Measurements from ENCODE around the gene C1orf210. TPM values are rescaled to one million over a fixed set of nuclear protein-coding genes. Genes with fewer than 3 reads are reported as not detected.

The C1orf210 gene
- total RNA-seq, 1 experiment from 2014 or later, result 16.8 TPM

GRCh38 chr1:43311521-43311920, 26.1 kb upstream of the C1orf210 start:
- H3K27ac Mint-ChIP-seq (ENCODE audit: unreplicated experiment), result no peak overlapping the region
- TF ChIP-seq CTCF (IDR thresholded peaks at IDR 0.05; ENCODE audit: unreplicated experiment), result no peak
- no peak for DNase-seq
- CTCF ChIA-PET, result interaction anchor here (0.7 kb wide), 1 partner anchor 362 kb away, joined by 3 read pairs; no protein-coding TSS in a partner anchor
- intact Hi-C loops (cut with micrococcal nuclease; ENCODE audit: unreplicated experiment), result no loop called here
- BruUV-seq (replicated peaks), result no TSS peak
- no peaks in the 10 kb centered on the region for H3K4me1 Mint-ChIP-seq (ENCODE audit: low read depth, unreplicated experiment)
- peaks cover 5% of the 10 kb centered on the region for H3K36me3 Mint-ChIP-seq (ENCODE audit: insufficient read depth, unreplicated experiment)
- H3K4me3 Mint-ChIP-seq (ENCODE audit: low read depth, unreplicated experiment), result no peak overlapping the region
- no peaks in the 10 kb centered on the region for H3K9me3 Mint-ChIP-seq (ENCODE audit: low read depth, unreplicated experiment)
- H3K27me3 Mint-ChIP-seq (ENCODE audit: unreplicated experiment), result peaks cover 33% of the 10 kb centered on the region

- peaks cover 5% of the 10 kb centered on the region for H3K36me3 Mint-ChIP-seq (ENCODE audit: insufficient read depth, unreplicated experiment)
- no peak for DNase-seq
- no peak overlapping the region for H3K27ac Mint-ChIP-seq (ENCODE audit: unreplicated experiment)
- no peak for TF ChIP-seq CTCF (IDR thresholded peaks at IDR 0.05; ENCODE audit: unreplicated experiment)
- no peaks in the 10 kb centered on the region for H3K4me1 Mint-ChIP-seq (ENCODE audit: low read depth, unreplicated experiment)
- intact Hi-C loops (cut with micrococcal nuclease; ENCODE audit: unreplicated experiment), result no loop called here
- no peak overlapping the region for H3K4me3 Mint-ChIP-seq (ENCODE audit: low read depth, unreplicated experiment)
- H3K9me3 Mint-ChIP-seq (ENCODE audit: low read depth, unreplicated experiment), result no peaks in the 10 kb centered on the region
- CTCF ChIA-PET, result interaction anchor here (0.8 kb wide), 1 partner anchor 32 kb away, joined by 3 read pairs; no protein-coding TSS in a partner anchor
- peaks cover 45% of the 10 kb centered on the region for H3K27me3 Mint-ChIP-seq (ENCODE audit: unreplicated experiment)
- no TSS peak for BruUV-seq (replicated peaks)
Observed at GRCh38 chr1:43309405-43310025, 24.1 kb upstream of the C1orf210 start.

GRCh38 chr1:43308635-43309404, 23.4 kb upstream of the C1orf210 start:
- CTCF ChIA-PET, result no interaction called here
- no peak for TF ChIP-seq CTCF (IDR thresholded peaks at IDR 0.05; ENCODE audit: unreplicated experiment)
- no TSS peak for BruUV-seq (replicated peaks)
- no peak for DNase-seq
- Mint-ChIP-seq H3K36me3 (ENCODE audit: insufficient read depth, unreplicated experiment) (peaks cover 5% of the 10 kb centered on the region), H3K4me3 (ENCODE audit: low read depth, unreplicated experiment) (no peak overlapping the region), H3K4me1 (ENCODE audit: low read depth, unreplicated experiment) (no peaks in the 10 kb centered on the region), H3K27me3 (ENCODE audit: unreplicated experiment) (peaks cover 52% of the 10 kb centered on the region), H3K9me3 (ENCODE audit: low read depth, unreplicated experiment) (no peaks in the 10 kb centered on the region), H3K27ac (ENCODE audit: unreplicated experiment) (no peak overlapping the region)
- intact Hi-C loops (cut with micrococcal nuclease; ENCODE audit: unreplicated experiment), result no loop called here

- no TSS peak for BruUV-seq (replicated peaks)
Observed at GRCh38 chr1:43307458-43308158, 22.2 kb upstream of the C1orf210 start.

More at GRCh38 chr1:43307458-43308158, 22.2 kb upstream of the C1orf210 start:
- peaks cover 61% of the 10 kb centered on the region for H3K27me3 Mint-ChIP-seq (ENCODE audit: unreplicated experiment)
- no peak overlapping the region for H3K27ac Mint-ChIP-seq (ENCODE audit: unreplicated experiment)
- CTCF ChIA-PET, result no interaction called here
- intact Hi-C loops (cut with micrococcal nuclease; ENCODE audit: unreplicated experiment), result no loop called here
- H3K4me3 Mint-ChIP-seq (ENCODE audit: low read depth, unreplicated experiment), result no peak overlapping the region
- H3K4me1 Mint-ChIP-seq (ENCODE audit: low read depth, unreplicated experiment), result no peaks in the 10 kb centered on the region
- no peak for DNase-seq
- H3K9me3 Mint-ChIP-seq (ENCODE audit: low read depth, unreplicated experiment), result no peaks in the 10 kb centered on the region
- TF ChIP-seq CTCF (IDR thresholded peaks at IDR 0.05; ENCODE audit: unreplicated experiment), result no peak
- peaks cover 4% of the 10 kb centered on the region for H3K36me3 Mint-ChIP-seq (ENCODE audit: insufficient read depth, unreplicated experiment)
